ENCODE data around the gene ZNF746. TPM values are rescaled to one million over a fixed set of nuclear protein-coding genes. Genes with fewer than 3 reads are reported as not detected.

Gene ZNF746
- total RNA-seq: 10 to 100 TPM; 22.1 to 23.9 TPM

DNA sequence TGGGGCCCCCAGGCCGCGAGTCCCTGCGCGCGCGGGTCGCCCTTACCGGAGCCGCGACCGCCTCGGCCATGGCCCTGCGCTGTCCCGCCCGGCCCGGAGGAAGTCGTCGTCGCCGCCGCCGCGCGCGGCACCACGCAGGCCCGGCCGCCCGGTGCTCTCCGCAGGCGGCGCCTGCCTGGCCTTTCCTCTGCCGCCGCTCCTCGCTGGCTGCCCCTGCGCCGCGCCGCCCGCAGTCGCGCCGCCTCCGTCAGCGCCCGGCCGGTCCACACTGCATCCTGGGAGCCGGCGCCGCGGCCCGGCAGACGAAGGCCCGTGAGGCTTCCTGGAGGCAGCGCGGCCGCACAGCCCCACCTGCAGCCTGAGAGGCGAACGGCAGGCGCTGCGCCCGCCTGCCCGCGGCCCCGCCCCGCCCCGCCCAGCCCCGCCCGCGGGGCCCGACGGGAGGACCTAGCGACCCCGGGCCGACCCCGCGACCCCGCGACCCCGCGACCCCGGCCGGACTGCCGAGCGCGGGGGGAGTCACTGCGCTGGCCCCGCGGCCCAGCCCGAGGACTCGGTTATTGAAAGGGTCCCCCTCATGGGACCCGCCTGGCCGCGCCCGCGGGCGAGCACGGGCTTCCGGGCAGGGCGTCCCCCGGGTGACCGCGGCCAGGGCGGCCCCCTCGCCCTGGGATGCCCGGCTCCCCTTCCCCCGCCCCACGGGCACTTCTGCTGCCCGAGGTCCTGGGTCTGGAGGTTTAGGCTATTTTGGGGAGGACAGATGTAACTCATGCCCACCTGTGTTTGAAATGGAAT lies at the start of gene ZNF746:
ZNF746 (minus strand) TSS at position 343 of the 795 bp plus-strand sequence; CDS start at position 70, 273 bp downstream.
- ATAC-seq (peak; percentile 95), DNase-seq (peak; percentile 89)
- H3K4me1 Mint-ChIP-seq: peaks cover 47% of the 10 kb centered on the region
- H3K9me3 Mint-ChIP-seq (ENCODE audit: low read depth): no peaks in the 10 kb centered on the region
- H3K27me3 Mint-ChIP-seq: no peaks in the 10 kb centered on the region
- H3K36me3 Mint-ChIP-seq: peaks cover 17% of the 10 kb centered on the region
- CTCF ChIA-PET: no interaction called here
- H3K27ac Mint-ChIP-seq: peak within 1 kb of the TSS; percentile 92
- peak within 1 kb of the TSS; percentile 94 for H3K4me3 Mint-ChIP-seq

DNA sequence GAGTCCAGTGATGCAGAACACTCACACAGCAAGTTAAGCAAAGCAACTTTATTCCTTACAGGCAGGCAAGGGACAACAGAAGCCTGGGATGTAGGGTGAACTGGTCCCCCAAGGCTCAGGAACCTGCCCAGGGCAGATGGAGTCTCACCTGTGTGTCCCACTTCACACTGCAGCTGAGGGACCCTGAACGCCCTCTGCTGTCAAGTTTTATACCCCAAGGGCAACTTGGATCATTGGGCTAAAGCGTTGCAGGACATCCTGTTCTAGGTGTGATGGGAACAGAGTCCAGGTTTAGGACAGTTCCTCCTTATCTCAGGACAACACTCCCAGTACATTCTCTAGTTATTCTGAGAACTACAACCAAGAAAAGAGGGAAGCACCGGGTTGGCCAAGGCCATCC lies 49.5 kb upstream of the ZNF746 start:
- peaks cover 2% of the 10 kb centered on the region for H3K4me1 Mint-ChIP-seq
- H3K36me3 Mint-ChIP-seq: peaks cover 72% of the 10 kb centered on the region
- H3K27me3 Mint-ChIP-seq: no peaks in the 10 kb centered on the region
- H3K27ac Mint-ChIP-seq: no peak overlapping the region
- DNase-seq (no peak), ATAC-seq (no peak)
- CTCF ChIA-PET: no interaction called here
- H3K4me3 Mint-ChIP-seq: no peak overlapping the region
- peaks cover 5% of the 10 kb centered on the region for H3K9me3 Mint-ChIP-seq (ENCODE audit: low read depth)

DNA sequence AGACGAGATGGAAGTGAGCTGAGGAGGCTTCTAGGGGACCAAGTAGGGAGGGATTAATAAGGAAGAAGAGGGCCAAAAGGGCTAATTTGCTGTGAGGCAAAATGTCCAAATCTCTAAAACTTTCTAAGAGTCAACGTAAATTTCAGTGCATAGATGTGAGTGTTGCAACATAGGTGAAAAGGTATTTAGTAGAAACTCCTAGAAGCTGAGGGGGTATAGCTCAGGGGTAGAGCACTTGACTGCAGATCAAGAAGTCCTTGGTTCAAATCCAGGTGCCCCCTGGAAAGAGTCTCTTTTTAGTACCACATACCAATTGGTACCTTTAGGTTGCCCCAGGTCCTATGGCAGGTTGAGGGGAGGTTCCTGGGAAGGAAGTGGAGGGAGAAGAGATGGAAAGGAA lies 48.7 kb upstream of the ZNF746 start:
- no peaks in the 10 kb centered on the region for H3K27me3 Mint-ChIP-seq
- no peak overlapping the region for H3K4me3 Mint-ChIP-seq
- no peak for ATAC-seq
- peaks cover 2% of the 10 kb centered on the region for H3K4me1 Mint-ChIP-seq
- peaks cover 67% of the 10 kb centered on the region for H3K36me3 Mint-ChIP-seq
- H3K9me3 Mint-ChIP-seq (ENCODE audit: low read depth): peaks cover 5% of the 10 kb centered on the region
- CTCF ChIA-PET: no interaction called here
- H3K27ac Mint-ChIP-seq: no peak overlapping the region
- DNase-seq: no peak

DNA sequence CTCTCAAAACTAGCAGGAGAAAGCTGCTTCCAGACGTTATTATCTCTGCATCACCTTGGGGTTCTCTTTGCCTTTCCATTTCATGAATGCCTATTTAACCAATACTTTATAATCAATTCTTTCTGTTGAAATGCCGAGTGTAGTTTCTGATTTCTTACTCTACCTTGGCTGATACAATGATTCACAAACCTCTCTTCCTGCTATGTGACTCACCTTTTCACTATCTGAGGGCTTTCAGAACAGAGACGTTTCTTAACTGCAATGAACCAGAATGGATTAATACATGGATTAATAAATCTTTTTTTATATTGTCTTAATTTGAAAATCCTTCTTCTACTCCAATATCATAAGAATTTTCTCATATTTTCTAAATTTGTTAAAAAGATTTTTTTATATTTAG lies 46.4 kb upstream of the ZNF746 start:
- ATAC-seq (no peak), DNase-seq (no peak)
- Mint-ChIP-seq H3K4me3 (no peak overlapping the region), H3K4me1 (peaks cover 2% of the 10 kb centered on the region), H3K27ac (no peak overlapping the region), H3K9me3 (ENCODE audit: low read depth) (peaks cover 7% of the 10 kb centered on the region), H3K36me3 (peaks cover 61% of the 10 kb centered on the region), H3K27me3 (no peaks in the 10 kb centered on the region)
- CTCF ChIA-PET: no interaction called here

DNA sequence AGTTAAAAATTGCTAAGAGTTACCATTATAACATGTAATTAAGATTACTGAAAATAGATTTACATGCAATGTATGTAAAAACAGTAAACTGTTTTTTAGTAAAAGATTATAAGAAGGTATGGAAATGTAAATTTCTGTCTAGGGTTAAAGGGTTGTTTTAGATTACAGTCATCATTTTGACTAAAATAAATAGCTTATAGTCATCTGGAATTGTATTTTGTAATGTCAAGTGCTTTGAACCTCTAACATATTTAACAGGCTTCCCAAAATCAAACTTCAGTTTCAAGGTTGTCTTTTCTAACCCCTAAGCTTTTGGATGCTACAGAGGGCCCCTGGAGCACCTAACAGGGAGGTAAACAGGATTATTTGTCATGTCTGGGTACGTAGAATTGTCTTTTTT lies 35.0 kb upstream of the ZNF746 start:
- H3K4me1 Mint-ChIP-seq: peaks cover 8% of the 10 kb centered on the region
- H3K36me3 Mint-ChIP-seq: peaks cover 24% of the 10 kb centered on the region
- ATAC-seq: no peak
- no peaks in the 10 kb centered on the region for H3K27me3 Mint-ChIP-seq
- CTCF ChIA-PET: no interaction called here
- H3K4me3 Mint-ChIP-seq: no peak overlapping the region
- no peak overlapping the region for H3K27ac Mint-ChIP-seq
- no peak for DNase-seq
- H3K9me3 Mint-ChIP-seq (ENCODE audit: low read depth): peaks cover 30% of the 10 kb centered on the region

DNA sequence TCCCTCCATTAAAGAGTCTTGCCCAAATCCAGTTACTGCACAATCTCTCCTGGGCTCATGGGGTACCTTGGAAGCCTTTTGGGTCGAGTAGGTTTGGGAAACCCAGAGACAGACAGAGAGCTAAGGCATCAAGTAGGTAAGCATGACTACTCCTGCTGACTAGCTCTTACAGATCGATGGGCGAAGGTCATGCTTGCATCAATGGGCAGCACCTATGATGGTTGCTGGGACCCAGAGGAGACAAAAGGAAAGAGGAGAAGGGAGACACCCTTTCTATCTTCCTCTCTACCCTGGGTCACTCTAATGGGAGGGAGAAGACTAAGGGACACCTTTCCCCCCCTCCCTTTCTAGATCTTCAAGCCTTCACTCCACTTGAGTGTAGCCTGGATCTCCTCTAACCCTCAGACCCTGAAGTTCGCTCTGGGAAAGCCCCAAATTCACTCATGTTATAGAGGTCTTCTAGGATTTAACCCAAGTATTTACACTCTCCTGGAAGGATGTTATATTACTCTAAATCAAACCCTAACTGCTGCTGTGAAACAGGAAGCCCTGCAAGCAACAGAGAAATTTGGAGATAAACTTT lies 31.6 kb upstream of the ZNF746 start:
- ATAC-seq: no peak
- CTCF ChIA-PET: no interaction called here
- DNase-seq: no peak
- Mint-ChIP-seq H3K4me3 (no peak overlapping the region), H3K4me1 (no peaks in the 10 kb centered on the region), H3K27me3 (no peaks in the 10 kb centered on the region), H3K36me3 (peaks cover 19% of the 10 kb centered on the region), H3K27ac (no peak overlapping the region), H3K9me3 (ENCODE audit: low read depth) (peaks cover 25% of the 10 kb centered on the region)

DNA sequence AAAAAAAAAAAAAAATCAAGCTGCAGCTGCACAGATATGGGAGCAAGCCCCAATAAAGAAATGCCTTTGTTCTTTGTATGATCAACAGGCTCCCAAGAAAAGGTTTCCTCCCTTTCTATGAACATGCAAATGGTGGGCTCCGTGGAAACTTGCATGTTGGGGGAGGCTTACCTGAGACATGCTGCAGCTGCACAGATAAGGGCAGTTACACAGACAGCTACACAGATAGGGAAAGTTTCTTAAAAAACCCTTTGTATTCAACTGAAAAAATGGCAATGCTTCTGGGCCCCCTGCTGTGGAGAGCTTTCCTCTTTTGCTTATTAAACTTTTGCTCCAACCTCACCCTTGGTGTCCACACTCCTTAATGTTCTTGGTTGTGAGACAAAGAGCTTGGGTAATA lies 29.8 kb upstream of the ZNF746 start:
- ATAC-seq (no peak), DNase-seq (no peak)
- CTCF ChIA-PET: no interaction called here
- Mint-ChIP-seq H3K27me3 (peaks cover 4% of the 10 kb centered on the region), H3K4me1 (no peaks in the 10 kb centered on the region), H3K4me3 (no peak overlapping the region), H3K36me3 (peaks cover 14% of the 10 kb centered on the region), H3K27ac (no peak overlapping the region), H3K9me3 (ENCODE audit: low read depth) (peaks cover 20% of the 10 kb centered on the region)

DNA sequence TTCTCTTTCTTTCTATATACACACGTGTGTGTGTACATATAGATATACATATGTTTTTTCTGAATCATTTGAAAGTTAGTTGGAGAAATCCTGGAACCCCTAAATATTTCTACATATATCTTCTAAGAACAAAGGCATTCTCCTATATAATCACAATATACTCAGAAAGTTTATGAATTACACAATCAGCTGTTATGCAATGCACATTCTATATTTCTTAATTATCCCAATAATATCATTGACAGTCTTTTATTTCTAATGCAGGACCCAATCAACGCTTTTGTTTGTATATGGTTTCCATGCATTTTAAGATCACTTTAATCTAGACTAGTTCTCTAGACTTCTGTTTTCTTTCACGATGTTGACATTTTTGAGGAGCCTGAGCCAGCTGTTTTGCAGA lies 27.7 kb upstream of the ZNF746 start:
- Mint-ChIP-seq H3K9me3 (ENCODE audit: low read depth) (peaks cover 16% of the 10 kb centered on the region), H3K4me1 (no peaks in the 10 kb centered on the region), H3K27me3 (peaks cover 7% of the 10 kb centered on the region), H3K4me3 (no peak overlapping the region), H3K36me3 (peaks cover 11% of the 10 kb centered on the region), H3K27ac (no peak overlapping the region)
- CTCF ChIA-PET: no interaction called here
- DNase-seq (no peak), ATAC-seq (no peak)

DNA sequence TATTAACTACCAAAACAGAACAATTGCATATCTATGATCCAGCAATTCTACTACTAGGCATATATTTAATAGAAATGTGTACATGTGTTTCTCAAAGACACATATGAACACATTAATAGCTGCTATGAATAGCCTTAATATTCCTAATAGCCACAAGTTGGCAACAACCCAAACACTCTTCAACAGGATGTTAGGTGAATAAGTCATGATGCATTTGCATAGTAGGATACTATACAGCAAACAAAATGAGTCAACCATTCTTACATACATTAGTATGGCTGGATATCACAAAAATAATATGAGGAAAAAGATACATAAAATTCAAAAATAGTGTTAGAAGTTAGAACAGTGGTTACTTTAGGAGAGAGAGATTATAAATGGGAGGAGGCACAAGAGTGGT lies 26.8 kb upstream of the ZNF746 start:
- H3K27me3 Mint-ChIP-seq: peaks cover 11% of the 10 kb centered on the region
- DNase-seq: no peak
- no peak for ATAC-seq
- H3K36me3 Mint-ChIP-seq: peaks cover 7% of the 10 kb centered on the region
- H3K4me1 Mint-ChIP-seq: no peaks in the 10 kb centered on the region
- no peak overlapping the region for H3K4me3 Mint-ChIP-seq
- peaks cover 12% of the 10 kb centered on the region for H3K9me3 Mint-ChIP-seq (ENCODE audit: low read depth)
- H3K27ac Mint-ChIP-seq: no peak overlapping the region
- CTCF ChIA-PET: no interaction called here

DNA sequence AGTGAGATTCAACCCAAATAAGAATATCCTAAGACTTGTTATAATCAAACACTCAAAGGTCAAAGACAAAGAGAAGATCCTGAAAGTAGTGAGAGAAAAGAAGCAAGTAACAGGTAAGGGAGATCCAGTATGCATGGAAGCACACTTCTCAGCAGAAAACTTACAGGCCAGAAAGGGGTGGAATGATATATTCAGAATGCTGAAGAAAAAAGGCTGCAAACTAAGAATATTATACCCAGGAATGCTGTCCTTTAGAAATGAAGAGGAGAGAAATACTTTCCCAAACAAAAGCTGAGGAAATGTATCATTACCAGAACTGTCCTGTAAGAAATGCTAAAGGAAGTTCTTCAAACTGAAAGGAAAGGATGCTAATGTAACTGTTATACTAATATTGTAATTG lies 12.6 kb upstream of the ZNF746 start:
- H3K4me3 Mint-ChIP-seq: no peak overlapping the region
- no peak overlapping the region for H3K27ac Mint-ChIP-seq
- peaks cover 26% of the 10 kb centered on the region for H3K9me3 Mint-ChIP-seq (ENCODE audit: low read depth)
- ATAC-seq (no peak), DNase-seq (no peak)
- H3K4me1 Mint-ChIP-seq: no peaks in the 10 kb centered on the region
- CTCF ChIA-PET: interaction anchor here (1.5 kb wide), 1 partner anchor 87 kb away, joined by 4 read pairs; no protein-coding TSS in a partner anchor
- H3K27me3 Mint-ChIP-seq: peaks cover 11% of the 10 kb centered on the region
- H3K36me3 Mint-ChIP-seq: peaks cover 15% of the 10 kb centered on the region

DNA sequence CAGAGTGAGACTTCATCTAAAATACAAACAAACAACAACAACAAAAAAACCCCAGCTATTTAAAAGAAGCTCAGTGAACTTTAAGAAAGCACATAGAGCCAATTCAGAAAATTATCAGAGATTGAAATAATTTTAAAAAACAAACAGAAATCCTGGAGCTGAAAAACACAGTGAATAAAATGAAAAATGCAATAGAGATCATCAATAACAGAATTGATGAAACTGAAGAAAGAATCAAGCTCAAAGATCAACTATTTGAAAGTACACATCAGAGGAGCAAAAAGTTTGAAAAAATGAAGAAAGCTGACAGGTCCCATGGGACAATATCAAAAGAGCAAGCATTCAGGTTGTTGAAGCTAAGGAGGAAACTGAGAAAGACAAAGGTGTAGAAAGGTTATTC lies 12.2 kb upstream of the ZNF746 start:
- DNase-seq (no peak), ATAC-seq (no peak)
- Mint-ChIP-seq H3K27me3 (peaks cover 11% of the 10 kb centered on the region), H3K9me3 (ENCODE audit: low read depth) (peaks cover 29% of the 10 kb centered on the region), H3K4me1 (no peaks in the 10 kb centered on the region), H3K36me3 (peaks cover 17% of the 10 kb centered on the region), H3K4me3 (no peak overlapping the region), H3K27ac (no peak overlapping the region)
- CTCF ChIA-PET: interaction anchor here (1.5 kb wide), 1 partner anchor 87 kb away, joined by 4 read pairs; no protein-coding TSS in a partner anchor

DNA sequence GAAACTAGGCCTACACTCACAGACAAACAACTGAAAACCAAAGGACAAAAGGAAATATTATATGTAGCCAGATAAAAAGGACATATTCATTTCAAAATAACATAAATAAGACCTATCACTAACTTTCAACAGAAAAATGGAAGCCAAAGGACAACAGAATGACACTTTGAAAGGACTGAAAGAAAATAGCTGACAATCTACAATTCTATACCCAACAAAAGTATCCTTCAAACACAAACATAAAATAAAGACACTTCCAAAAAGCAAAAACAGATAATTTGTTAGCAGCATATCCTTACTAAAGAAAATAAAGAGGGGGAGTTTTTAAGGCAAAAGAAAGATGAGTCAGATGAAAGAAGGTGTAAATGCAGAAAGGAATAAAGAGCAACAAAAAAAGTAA lies 7.9 kb upstream of the ZNF746 start:
- ATAC-seq (no peak), DNase-seq (no peak)
- Mint-ChIP-seq H3K4me1 (peaks cover 4% of the 10 kb centered on the region), H3K27ac (no peak overlapping the region), H3K27me3 (peaks cover 2% of the 10 kb centered on the region), H3K9me3 (ENCODE audit: low read depth) (peaks cover 20% of the 10 kb centered on the region), H3K36me3 (peaks cover 15% of the 10 kb centered on the region), H3K4me3 (no peak overlapping the region)
- CTCF ChIA-PET: no interaction called here

DNA sequence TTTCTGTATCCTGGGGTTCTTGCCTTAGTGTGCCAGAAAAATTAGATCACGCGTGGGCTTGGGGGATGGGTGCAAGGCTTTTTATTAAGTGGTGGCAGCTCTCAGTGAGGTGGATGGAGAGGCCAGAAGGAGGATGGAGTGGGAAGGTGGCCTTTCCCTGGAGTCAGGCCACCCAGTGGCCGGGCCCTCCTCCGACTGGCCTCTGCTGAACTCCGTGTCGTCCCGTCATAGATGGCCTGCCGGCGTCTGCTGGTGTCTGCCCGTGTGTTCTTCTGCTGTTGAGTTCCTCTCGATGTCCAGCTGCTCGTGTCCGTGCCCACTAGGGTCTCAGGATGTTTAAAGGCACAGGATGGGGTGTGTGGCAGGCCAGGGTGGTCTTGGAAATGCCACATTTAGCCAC lies 4.0 kb upstream of the ZNF746 start:
- Mint-ChIP-seq H3K36me3 (peaks cover 9% of the 10 kb centered on the region), H3K27me3 (peaks cover 2% of the 10 kb centered on the region), H3K4me3 (no peak overlapping the region), H3K27ac (no peak overlapping the region), H3K9me3 (ENCODE audit: low read depth) (peaks cover 9% of the 10 kb centered on the region), H3K4me1 (peaks cover 23% of the 10 kb centered on the region)
- ATAC-seq (no peak), DNase-seq (no peak)
- CTCF ChIA-PET: interaction anchor here (1.2 to 1.4 kb wide), 2 partner anchors 79 to 123 kb away, joined by 4 to 5 read pairs; no protein-coding TSS in a partner anchor

DNA sequence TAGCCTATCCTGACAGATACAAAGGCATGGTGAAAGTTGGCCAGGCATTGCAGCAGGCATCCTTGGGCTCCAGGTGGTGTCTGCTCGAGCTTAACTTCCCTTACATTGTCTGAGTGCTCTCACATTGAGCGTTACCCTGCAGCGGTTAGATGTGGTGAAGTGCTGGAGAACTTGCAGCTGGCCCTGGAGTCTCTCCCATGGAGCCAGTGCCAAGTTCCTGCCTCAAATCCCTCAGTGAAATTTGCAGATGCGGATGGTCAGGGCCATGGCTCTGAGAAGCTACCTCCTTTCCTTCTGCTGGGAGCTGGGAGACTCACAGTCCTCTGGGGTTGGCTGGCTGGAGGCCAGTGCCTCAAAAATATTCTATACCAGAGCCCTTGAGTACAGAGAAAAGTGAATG lies 3.3 kb upstream of the ZNF746 start:
- no peak overlapping the region for H3K27ac Mint-ChIP-seq
- CTCF ChIA-PET: interaction anchor here (1.0 to 1.2 kb wide), 3 partner anchors 40 to 241 kb away, joined by 3 to 4 read pairs (median 4); partner anchors contain the start of gene ZNF777
- H3K4me1 Mint-ChIP-seq: peaks cover 30% of the 10 kb centered on the region
- H3K36me3 Mint-ChIP-seq: peaks cover 9% of the 10 kb centered on the region
- no peak for ATAC-seq
- DNase-seq: no peak
- peaks cover 9% of the 10 kb centered on the region for H3K9me3 Mint-ChIP-seq (ENCODE audit: low read depth)
- H3K27me3 Mint-ChIP-seq: peaks cover 2% of the 10 kb centered on the region
- no peak overlapping the region for H3K4me3 Mint-ChIP-seq
